Hepatocyte (in vitro differentiated cells): Measurements from ENCODE around the gene MEGF10.

ENCODE experiments used
- CTCF ChIP-seq: fragments of 200-600 bp; sonication (generic); IDR thresholded peaks from 2 replicates; pipeline ENCODE4 v1.5.1; 2016; ENCODE audit warnings: antibody characterized with exemption, mild to moderate bottlenecking; ENCODE audit not compliant: poor library complexity
- EZH2 ChIP-seq: fragments of 200-600 bp; sonication (generic); IDR thresholded peaks from 2 replicates; pipeline ENCODE4 v1.6.1; 2016; ENCODE audit warnings: antibody characterized with exemption, mild to moderate bottlenecking, borderline replicate concordance
- EZH2phosphoT487 ChIP-seq: fragments of 200-600 bp; sonication (generic); IDR thresholded peaks from one replicate; pipeline ENCODE4 v1.6.1; 2018; ENCODE audit warnings: antibody characterized with exemption, mild to moderate bottlenecking, low read depth, moderate library complexity; ENCODE audit not compliant: unreplicated experiment, severe bottlenecking

- TF ChIP-seq EZH2 (no peak), CTCF (no peak), EZH2phosphoT487 (no peak)
Observed at GRCh38 chr5:127433526-127433925, 142.9 kb downstream of the MEGF10 start.
